WTC11 (cell line): ENCODE measurements around the gene CCDC116.

ENCODE experiments used
- EMX1 ChIP-seq: fragments of 250-450 bp; sonication (Bioruptor Pico); IDR thresholded peaks from 2 replicates; pipeline ENCODE4 v1.8.0; 2021; ENCODE audit warnings: mild to moderate bottlenecking
- JUN ChIP-seq: sonication (generic); formaldehyde crosslinking; IDR thresholded peaks from 2 replicates; pipeline ENCODE4 v1.8.0; 2023; ENCODE audit warnings: mild to moderate bottlenecking, missing genetic modification reagents
- NR1H2 ChIP-seq: sonication (generic); formaldehyde crosslinking; IDR thresholded peaks from 2 replicates; pipeline ENCODE4 v1.9.0; 2021; ENCODE audit warnings: mild to moderate bottlenecking, moderate library complexity, missing genetic modification reagents
- SP1 ChIP-seq: sonication (generic); formaldehyde crosslinking; conservative IDR thresholded peaks from 2 replicates; pipeline ENCODE4 v1.8.1; 2022; ENCODE audit warnings: missing genetic modification reagents
- ZNF121 ChIP-seq: sonication (generic); formaldehyde crosslinking; IDR thresholded peaks from 2 replicates; pipeline ENCODE4 v1.8.0; 2023; ENCODE audit warnings: missing genetic modification reagents
- ZNF138 ChIP-seq: sonication (generic); formaldehyde crosslinking; conservative IDR thresholded peaks from 2 replicates; pipeline ENCODE4 v1.8.1; 2022; ENCODE audit warnings: mild to moderate bottlenecking, moderate library complexity, missing genetic modification reagents
- ZNF232 ChIP-seq: sonication (generic); formaldehyde crosslinking; IDR thresholded peaks from 2 replicates; pipeline ENCODE4 v1.8.0; 2022; ENCODE audit warnings: mild to moderate bottlenecking, missing genetic modification reagents
- TF ChIP-seq, protein P1 (sequence below): sonication (generic); formaldehyde crosslinking; IDR thresholded peaks from 2 replicates; pipeline ENCODE4 v1.8.1; 2022; ENCODE audit warnings: missing genetic modification reagents, borderline replicate concordance
- TF ChIP-seq, protein P2 (sequence below): fragments of 200-600 bp; IDR thresholded peaks from 2 replicates; pipeline ENCODE4 v1.8.0; 2022; ENCODE audit warnings: antibody characterized with exemption
- TF ChIP-seq, protein P3 (sequence below): sonication (generic); formaldehyde crosslinking; IDR thresholded peaks from 2 replicates; pipeline ENCODE4 v1.8.0; 2022; ENCODE audit warnings: missing genetic modification reagents
- TF ChIP-seq, protein P4 (sequence below): sonication (generic); formaldehyde crosslinking; IDR thresholded peaks from 2 replicates; pipeline ENCODE4 v1.8.0; 2022; ENCODE audit warnings: mild to moderate bottlenecking, missing genetic modification reagents
- TF ChIP-seq, protein P5 (sequence below): sonication (generic); formaldehyde crosslinking; IDR thresholded peaks from 2 replicates; pipeline ENCODE4 v1.8.0; 2022; ENCODE audit warnings: mild to moderate bottlenecking, missing genetic modification reagents
- TF ChIP-seq, protein P6 (sequence below): sonication (generic); formaldehyde crosslinking; conservative IDR thresholded peaks from 2 replicates; pipeline ENCODE4 v1.8.1; 2023; ENCODE audit warnings: mild to moderate bottlenecking, low read depth, missing genetic modification reagents, moderate library complexity
- TF ChIP-seq, protein P7 (sequence below): sonication (generic); formaldehyde crosslinking; IDR thresholded peaks from 2 replicates; pipeline ENCODE4 v1.8.0; 2022; ENCODE audit warnings: mild to moderate bottlenecking, missing genetic modification reagents

DNA sequence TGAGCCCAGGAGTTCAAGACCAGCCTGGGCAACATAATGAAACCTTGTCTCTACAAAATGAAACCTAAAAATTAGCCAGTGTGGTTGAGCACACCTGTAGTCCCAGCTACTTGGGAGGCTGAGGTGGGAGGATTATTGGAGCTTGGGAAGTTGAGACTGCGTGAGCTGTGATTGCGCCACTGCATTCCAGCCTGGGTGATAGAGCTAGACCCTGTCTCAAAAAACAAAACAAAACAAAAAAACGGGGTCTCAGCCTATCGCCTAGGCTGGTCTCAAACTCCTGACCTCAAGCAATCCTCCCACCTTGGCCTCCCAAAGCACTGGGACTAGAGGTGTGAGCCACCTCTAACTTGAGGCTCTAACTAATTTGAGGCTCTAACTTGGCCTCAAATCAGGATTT lies 46.8 kb downstream of the CCDC116 start:
- TF ChIP-seq, protein P1, sequence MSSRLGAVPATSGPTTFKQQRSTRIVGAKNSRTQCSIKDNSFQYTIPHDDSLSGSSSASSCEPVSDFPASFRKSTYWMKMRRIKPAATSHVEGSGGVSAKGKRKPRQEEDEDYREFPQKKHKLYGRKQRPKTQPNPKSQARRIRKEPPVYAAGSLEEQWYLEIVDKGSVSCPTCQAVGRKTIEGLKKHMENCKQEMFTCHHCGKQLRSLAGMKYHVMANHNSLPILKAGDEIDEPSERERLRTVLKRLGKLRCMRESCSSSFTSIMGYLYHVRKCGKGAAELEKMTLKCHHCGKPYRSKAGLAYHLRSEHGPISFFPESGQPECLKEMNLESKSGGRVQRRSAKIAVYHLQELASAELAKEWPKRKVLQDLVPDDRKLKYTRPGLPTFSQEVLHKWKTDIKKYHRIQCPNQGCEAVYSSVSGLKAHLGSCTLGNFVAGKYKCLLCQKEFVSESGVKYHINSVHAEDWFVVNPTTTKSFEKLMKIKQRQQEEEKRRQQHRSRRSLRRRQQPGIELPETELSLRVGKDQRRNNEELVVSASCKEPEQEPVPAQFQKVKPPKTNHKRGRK = no peak
- TF ChIP-seq, protein P2, sequence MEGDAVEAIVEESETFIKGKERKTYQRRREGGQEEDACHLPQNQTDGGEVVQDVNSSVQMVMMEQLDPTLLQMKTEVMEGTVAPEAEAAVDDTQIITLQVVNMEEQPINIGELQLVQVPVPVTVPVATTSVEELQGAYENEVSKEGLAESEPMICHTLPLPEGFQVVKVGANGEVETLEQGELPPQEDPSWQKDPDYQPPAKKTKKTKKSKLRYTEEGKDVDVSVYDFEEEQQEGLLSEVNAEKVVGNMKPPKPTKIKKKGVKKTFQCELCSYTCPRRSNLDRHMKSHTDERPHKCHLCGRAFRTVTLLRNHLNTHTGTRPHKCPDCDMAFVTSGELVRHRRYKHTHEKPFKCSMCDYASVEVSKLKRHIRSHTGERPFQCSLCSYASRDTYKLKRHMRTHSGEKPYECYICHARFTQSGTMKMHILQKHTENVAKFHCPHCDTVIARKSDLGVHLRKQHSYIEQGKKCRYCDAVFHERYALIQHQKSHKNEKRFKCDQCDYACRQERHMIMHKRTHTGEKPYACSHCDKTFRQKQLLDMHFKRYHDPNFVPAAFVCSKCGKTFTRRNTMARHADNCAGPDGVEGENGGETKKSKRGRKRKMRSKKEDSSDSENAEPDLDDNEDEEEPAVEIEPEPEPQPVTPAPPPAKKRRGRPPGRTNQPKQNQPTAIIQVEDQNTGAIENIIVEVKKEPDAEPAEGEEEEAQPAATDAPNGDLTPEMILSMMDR = no peak
- TF ChIP-seq, protein P3, sequence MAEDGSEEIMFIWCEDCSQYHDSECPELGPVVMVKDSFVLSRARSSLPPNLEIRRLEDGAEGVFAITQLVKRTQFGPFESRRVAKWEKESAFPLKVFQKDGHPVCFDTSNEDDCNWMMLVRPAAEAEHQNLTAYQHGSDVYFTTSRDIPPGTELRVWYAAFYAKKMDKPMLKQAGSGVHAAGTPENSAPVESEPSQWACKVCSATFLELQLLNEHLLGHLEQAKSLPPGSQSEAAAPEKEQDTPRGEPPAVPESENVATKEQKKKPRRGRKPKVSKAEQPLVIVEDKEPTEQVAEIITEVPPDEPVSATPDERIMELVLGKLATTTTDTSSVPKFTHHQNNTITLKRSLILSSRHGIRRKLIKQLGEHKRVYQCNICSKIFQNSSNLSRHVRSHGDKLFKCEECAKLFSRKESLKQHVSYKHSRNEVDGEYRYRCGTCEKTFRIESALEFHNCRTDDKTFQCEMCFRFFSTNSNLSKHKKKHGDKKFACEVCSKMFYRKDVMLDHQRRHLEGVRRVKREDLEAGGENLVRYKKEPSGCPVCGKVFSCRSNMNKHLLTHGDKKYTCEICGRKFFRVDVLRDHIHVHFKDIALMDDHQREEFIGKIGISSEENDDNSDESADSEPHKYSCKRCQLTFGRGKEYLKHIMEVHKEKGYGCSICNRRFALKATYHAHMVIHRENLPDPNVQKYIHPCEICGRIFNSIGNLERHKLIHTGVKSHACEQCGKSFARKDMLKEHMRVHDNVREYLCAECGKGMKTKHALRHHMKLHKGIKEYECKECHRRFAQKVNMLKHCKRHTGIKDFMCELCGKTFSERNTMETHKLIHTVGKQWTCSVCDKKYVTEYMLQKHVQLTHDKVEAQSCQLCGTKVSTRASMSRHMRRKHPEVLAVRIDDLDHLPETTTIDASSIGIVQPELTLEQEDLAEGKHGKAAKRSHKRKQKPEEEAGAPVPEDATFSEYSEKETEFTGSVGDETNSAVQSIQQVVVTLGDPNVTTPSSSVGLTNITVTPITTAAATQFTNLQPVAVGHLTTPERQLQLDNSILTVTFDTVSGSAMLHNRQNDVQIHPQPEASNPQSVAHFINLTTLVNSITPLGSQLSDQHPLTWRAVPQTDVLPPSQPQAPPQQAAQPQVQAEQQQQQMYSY = no peak
- no peak for TF ChIP-seq ZNF232 (CRISPR knock-in tag)
- no peak for TF ChIP-seq EMX1 (CRISPR knock-in tag)
- TF ChIP-seq, protein P4, sequence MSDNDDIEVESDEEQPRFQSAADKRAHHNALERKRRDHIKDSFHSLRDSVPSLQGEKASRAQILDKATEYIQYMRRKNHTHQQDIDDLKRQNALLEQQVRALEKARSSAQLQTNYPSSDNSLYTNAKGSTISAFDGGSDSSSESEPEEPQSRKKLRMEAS (CRISPR knock-in tag) = no peak
- no peak for TF ChIP-seq JUN
- TF ChIP-seq SP1 (CRISPR knock-in tag) = no peak
- TF ChIP-seq, protein P5, sequence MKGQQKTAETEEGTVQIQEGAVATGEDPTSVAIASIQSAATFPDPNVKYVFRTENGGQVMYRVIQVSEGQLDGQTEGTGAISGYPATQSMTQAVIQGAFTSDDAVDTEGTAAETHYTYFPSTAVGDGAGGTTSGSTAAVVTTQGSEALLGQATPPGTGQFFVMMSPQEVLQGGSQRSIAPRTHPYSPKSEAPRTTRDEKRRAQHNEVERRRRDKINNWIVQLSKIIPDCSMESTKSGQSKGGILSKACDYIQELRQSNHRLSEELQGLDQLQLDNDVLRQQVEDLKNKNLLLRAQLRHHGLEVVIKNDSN (CRISPR knock-in tag) = no peak
- TF ChIP-seq, protein P6, sequence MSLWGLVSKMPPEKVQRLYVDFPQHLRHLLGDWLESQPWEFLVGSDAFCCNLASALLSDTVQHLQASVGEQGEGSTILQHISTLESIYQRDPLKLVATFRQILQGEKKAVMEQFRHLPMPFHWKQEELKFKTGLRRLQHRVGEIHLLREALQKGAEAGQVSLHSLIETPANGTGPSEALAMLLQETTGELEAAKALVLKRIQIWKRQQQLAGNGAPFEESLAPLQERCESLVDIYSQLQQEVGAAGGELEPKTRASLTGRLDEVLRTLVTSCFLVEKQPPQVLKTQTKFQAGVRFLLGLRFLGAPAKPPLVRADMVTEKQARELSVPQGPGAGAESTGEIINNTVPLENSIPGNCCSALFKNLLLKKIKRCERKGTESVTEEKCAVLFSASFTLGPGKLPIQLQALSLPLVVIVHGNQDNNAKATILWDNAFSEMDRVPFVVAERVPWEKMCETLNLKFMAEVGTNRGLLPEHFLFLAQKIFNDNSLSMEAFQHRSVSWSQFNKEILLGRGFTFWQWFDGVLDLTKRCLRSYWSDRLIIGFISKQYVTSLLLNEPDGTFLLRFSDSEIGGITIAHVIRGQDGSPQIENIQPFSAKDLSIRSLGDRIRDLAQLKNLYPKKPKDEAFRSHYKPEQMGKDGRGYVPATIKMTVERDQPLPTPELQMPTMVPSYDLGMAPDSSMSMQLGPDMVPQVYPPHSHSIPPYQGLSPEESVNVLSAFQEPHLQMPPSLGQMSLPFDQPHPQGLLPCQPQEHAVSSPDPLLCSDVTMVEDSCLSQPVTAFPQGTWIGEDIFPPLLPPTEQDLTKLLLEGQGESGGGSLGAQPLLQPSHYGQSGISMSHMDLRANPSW (CRISPR knock-in tag) = no peak
- no peak for TF ChIP-seq ZNF121 (CRISPR knock-in tag)
- TF ChIP-seq, protein P7, sequence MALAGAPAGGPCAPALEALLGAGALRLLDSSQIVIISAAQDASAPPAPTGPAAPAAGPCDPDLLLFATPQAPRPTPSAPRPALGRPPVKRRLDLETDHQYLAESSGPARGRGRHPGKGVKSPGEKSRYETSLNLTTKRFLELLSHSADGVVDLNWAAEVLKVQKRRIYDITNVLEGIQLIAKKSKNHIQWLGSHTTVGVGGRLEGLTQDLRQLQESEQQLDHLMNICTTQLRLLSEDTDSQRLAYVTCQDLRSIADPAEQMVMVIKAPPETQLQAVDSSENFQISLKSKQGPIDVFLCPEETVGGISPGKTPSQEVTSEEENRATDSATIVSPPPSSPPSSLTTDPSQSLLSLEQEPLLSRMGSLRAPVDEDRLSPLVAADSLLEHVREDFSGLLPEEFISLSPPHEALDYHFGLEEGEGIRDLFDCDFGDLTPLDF = no peak
- no peak for TF ChIP-seq ZNF138 (CRISPR knock-in tag)
- TF ChIP-seq NR1H2 (CRISPR knock-in tag) = no peak
